IMR-90 (cell line): ENCODE data around the gene BLMH. TPM values are rescaled to one million over a fixed set of nuclear protein-coding genes. Genes with fewer than 3 reads are reported as not detected.

ENCODE experiments used
- ATAC-seq: fragments of 200-7000 bp; cut with Tn5 transposase; 2 replicates; pipeline ENCODE4 v1.9.1; 2020; ENCODE audit warnings: low read depth, mild to moderate bottlenecking, moderate library complexity
- BruUV-seq: library from RNA; stranded (reverse); fragments of 400-500 nt; replicated peaks from 2 replicates; lab custom pipeline; 2021; lab: Mats Ljungman, UMichigan
- CTCF ChIA-PET: fragments of 300-600 bp; formaldehyde crosslinking; extraction: SDS; loops from one replicate; lab custom pipeline; 2021; ENCODE audit warnings: antibody characterized with exemption; lab: Yijun Ruan, JAX
- POLR2A ChIA-PET: fragments of 300-600 bp; sonication (Branson Sonifier 250); formaldehyde crosslinking; loops from one replicate; lab custom pipeline; 2022; ENCODE audit warnings: antibody characterized with exemption; ENCODE audit not compliant: unreplicated experiment; lab: Charles Lee
- DNase-seq: peaks from one replicate; pipeline ENCODE4 v3.0.0; 2013
- H2AFZ ChIP-seq: replicated peaks from 2 replicates; pipeline ENCODE3; 2013; ENCODE audit warnings: low read length, mild to moderate bottlenecking; ENCODE audit not compliant: poor library complexity
- H2AK5ac ChIP-seq: 2 replicates; pipeline ENCODE4 v1.6.1; 2013; ENCODE audit warnings: low read depth, low read length, inconsistent platforms
- H2AK9ac ChIP-seq: replicated peaks from 2 replicates; pipeline ENCODE3; 2013; ENCODE audit warnings: mild to moderate bottlenecking, low read depth, low read length, moderate library complexity; ENCODE audit not compliant: poor library complexity
- H2BK120ac ChIP-seq: 2 replicates; pipeline ENCODE4 v1.6.1; 2013; ENCODE audit warnings: low read depth, low read length, inconsistent platforms
- H2BK15ac ChIP-seq: 3 replicates; pipeline ENCODE4 v1.6.1; 2013; ENCODE audit warnings: low read depth, low read length, inconsistent platforms
- H2BK20ac ChIP-seq: 2 replicates; pipeline ENCODE4 v1.6.1; 2013; ENCODE audit warnings: low read depth, mild to moderate bottlenecking, inconsistent platforms, low read length, moderate library complexity
- H2BK5ac ChIP-seq: 2 replicates; pipeline ENCODE4 v1.6.1; 2013; ENCODE audit warnings: mild to moderate bottlenecking, low read depth, low read length, inconsistent platforms; ENCODE audit not compliant: poor library complexity, severe bottlenecking
- H3K14ac ChIP-seq: replicated peaks from 2 replicates; pipeline ENCODE4 v1.6.1; 2013; ENCODE audit warnings: low read depth, low read length, inconsistent platforms
- H3K18ac ChIP-seq: 2 replicates; pipeline ENCODE4 v1.6.1; 2013; ENCODE audit warnings: low read depth, low read length, control low read depth
- H3K23ac ChIP-seq: 2 replicates; pipeline ENCODE4 v1.6.1; 2013; ENCODE audit warnings: low read depth, low read length, inconsistent platforms
- H3K27ac ChIP-seq: 2 replicates; pipeline ENCODE4 v1.5.1; 2013; ENCODE audit warnings: mild to moderate bottlenecking, control low read depth, low read length; ENCODE audit not compliant: insufficient read depth
- H3K27me3 ChIP-seq: 2 replicates; pipeline ENCODE4 v1.6.1; 2013; ENCODE audit warnings: low read length; ENCODE audit not compliant: control insufficient read depth, insufficient read depth
- H3K36me3 ChIP-seq: 2 replicates; pipeline ENCODE4 v1.6.1; 2013; ENCODE audit warnings: low read length, mixed read lengths; ENCODE audit not compliant: control insufficient read depth, insufficient read depth
- H3K4ac ChIP-seq: 2 replicates; pipeline ENCODE4 v1.6.1; 2013; ENCODE audit warnings: low read depth, low read length, inconsistent platforms
- H3K4me1 ChIP-seq: 2 replicates; pipeline ENCODE4 v1.6.1; 2013; ENCODE audit warnings: low read length, mixed read lengths; ENCODE audit not compliant: control insufficient read depth, insufficient read depth
- H3K4me2 ChIP-seq: 2 replicates; pipeline ENCODE4 v1.6.1; 2013; ENCODE audit warnings: low read depth, mild to moderate bottlenecking, control low read depth, low read length, moderate library complexity
- H3K4me3 ChIP-seq: 2 replicates; pipeline ENCODE4 v1.5.1; 2013; ENCODE audit warnings: low read depth, mild to moderate bottlenecking, control low read depth, low read length, moderate library complexity; ENCODE audit not compliant: insufficient read depth
- H3K56ac ChIP-seq: 2 replicates; pipeline ENCODE4 v1.6.1; 2013; ENCODE audit warnings: low read length, inconsistent platforms; ENCODE audit not compliant: insufficient read depth; ENCODE audit errors: extremely low read depth
- H3K79me1 ChIP-seq, 2 experiments: 2 replicates each; pipeline ENCODE4 v1.6.1; 2013; ENCODE audit warnings: low read length in 2 of 2, inconsistent platforms in 1 of 2, low read depth in 1 of 2
- H3K9ac ChIP-seq: 2 replicates; pipeline ENCODE4 v1.6.1; 2013; ENCODE audit warnings: low read depth, low read length, control low read depth
- H3K9me1 ChIP-seq: 2 replicates; pipeline ENCODE4 v1.6.1; 2013; ENCODE audit warnings: low read length, inconsistent platforms; ENCODE audit not compliant: insufficient read depth
- H3K9me3 ChIP-seq: 2 replicates; pipeline ENCODE4 v1.6.1; 2013; ENCODE audit warnings: low read length; ENCODE audit not compliant: control insufficient read depth, insufficient read depth
- H4K20me1 ChIP-seq: 2 replicates; pipeline ENCODE4 v1.6.1; 2013; ENCODE audit warnings: low read length, inconsistent platforms; ENCODE audit not compliant: insufficient read depth
- H4K5ac ChIP-seq: 2 replicates; pipeline ENCODE4 v1.6.1; 2013; ENCODE audit warnings: mild to moderate bottlenecking, low read depth, low read length, control low read depth
- H4K8ac ChIP-seq, 2 experiments: 2 replicates each; pipeline ENCODE4 v1.6.1; 2013; ENCODE audit warnings: low read depth in 2 of 2, low read length in 2 of 2, control low read depth in 1 of 2, inconsistent platforms in 1 of 2
- H4K91ac ChIP-seq: 2 replicates; pipeline ENCODE4 v1.6.1; 2013; ENCODE audit warnings: low read depth, low read length, inconsistent platforms; ENCODE audit not compliant: insufficient read depth
- CTCF ChIP-seq: conservative IDR thresholded peaks from 2 replicates; pipeline ENCODE4 v1.5.1; 2012; ENCODE audit warnings: mild to moderate bottlenecking, low read depth, low read length, improper control_type of control experiment
- MAFK ChIP-seq: IDR thresholded peaks from 2 replicates; pipeline ENCODE4 v1.6.1; 2012; ENCODE audit warnings: low read depth, low read length, improper control_type of control experiment
- MAZ ChIP-seq: IDR thresholded peaks from 2 replicates; pipeline ENCODE4 v1.6.1; 2012; ENCODE audit warnings: low read depth, mild to moderate bottlenecking, low read length, improper control_type of control experiment, moderate library complexity, borderline replicate concordance
- MXI1 ChIP-seq: IDR thresholded peaks from 2 replicates; pipeline ENCODE4 v1.6.1; 2012; ENCODE audit warnings: low read depth, mild to moderate bottlenecking, low read length, moderate library complexity, borderline replicate concordance
- NFE2L2 ChIP-seq: fragments of 150-350 bp; IDR thresholded peaks from 2 replicates; pipeline ENCODE4 v1.6.1; 2016; ENCODE audit warnings: low read depth, mild to moderate bottlenecking, low read length
- WGBS, 2 experiments: methylation state at CpG; one replicate each; pipeline versions ENCODE4 v1.1.5 to v1.1.7; 2013; ENCODE audit warnings: missing lambda C conversion rate in 2 of 2; ENCODE audit not compliant: insufficient read length in 1 of 2; ENCODE audit errors: extremely low coverage in 2 of 2; 5-methylcytosine and 5-hydroxymethylcytosine counted together
- dilution Hi-C: fragments of 300-500 bp; cut with HindIII; formaldehyde crosslinking; loops from one replicate; pipeline ENCODE4 v1.14.3; 2018; ENCODE audit warnings: low sequenced_read_pairs; ENCODE audit not compliant: unreplicated experiment
- in situ Hi-C: fragments of 300-500 bp; cut with MboI; formaldehyde crosslinking; loops from 3 replicates; pipeline ENCODE4 v1.14.3; 2019; ENCODE audit warnings: low sequenced_read_pairs, inconsistent platforms, mixed read lengths
- intact Hi-C: fragments of 100-400 bp; cut with micrococcal nuclease; formaldehyde crosslinking; loops from 2 replicates; pipeline ENCODE4 v1.10.0; 2022
- polyA plus RNA-seq, 3 experiments: library from polyadenylated mRNA; depleted of rRNA; stranded (reverse); fragments of >200 nt; gene quantifications; 2 replicates each; pipeline ENCODE4 v1.2.3, GENCODE V29; 2012; ENCODE audit warnings: low replicate concordance in 1 of 3
- total RNA-seq: library from RNA; depleted of rRNA; stranded (reverse); fragments of >200 nt; gene quantifications from 2 replicates; pipeline ENCODE4 v1.2.3, GENCODE V29; 2012

BLMH gene
- total and polyA plus RNA-seq, 2 of the 4 experiments (the other 2 are of a cell fraction) = 17.3 to 20.8 TPM

- in situ Hi-C loops = no loop called here
- Histone ChIP-seq H2AK9ac (no peak overlapping the region), H3K27me3 (peaks cover 39% of the 10 kb centered on the region), H3K4ac (no peak overlapping the region), H2BK5ac (no peak overlapping the region), H3K4me1 (no peaks in the 10 kb centered on the region), H2AFZ (no peak overlapping the region), H2BK120ac (no peak overlapping the region), H3K23ac (no peak overlapping the region), H3K14ac (no peak overlapping the region), H3K36me3 (no peaks in the 10 kb centered on the region), H4K20me1 (no peaks in the 10 kb centered on the region), H3K9ac (no peak overlapping the region), H3K27ac (no peak overlapping the region), H3K18ac (no peak overlapping the region), H4K5ac (no peak overlapping the region), H2AK5ac (no peak overlapping the region), H4K8ac (no peak overlapping the region), H3K4me2 (no peak overlapping the region), H3K56ac (no peak overlapping the region), H3K9me3 (no peaks in the 10 kb centered on the region), H2BK20ac (no peak overlapping the region), H3K79me1 (no peaks in the 10 kb centered on the region), H3K9me1 (peaks cover 3% of the 10 kb centered on the region; the same call in 1 of the 2 replicates), H4K91ac (no peak overlapping the region), H2BK15ac (no peak overlapping the region), H3K4me3 (no peak overlapping the region)
- ChIA-PET CTCF (no interaction called here), POLR2A (no interaction called here)
- BruUV-seq = no TSS peak
- intact Hi-C loops = no loop called here
- no peak for TF ChIP-seq MAZ
- no peak for TF ChIP-seq CTCF
- TF ChIP-seq NFE2L2 = no peak
- TF ChIP-seq MXI1 = no peak
- TF ChIP-seq MAFK = no peak
- WGBS, 2 experiments = no CpG with 5 or more reads among the region's 9 CpGs
- dilution Hi-C loops = no loop called here
- ATAC-seq = no peak
- no peak for DNase-seq
These were observed 84.1 kb downstream of the BLMH start for GRCh38 chr17:30207655-30208054.
